ENCODE data around the gene MCEMP1. TPM values are rescaled to one million over a fixed set of nuclear protein-coding genes. Genes with fewer than 3 reads are reported as not detected.

MCEMP1 gene
- total RNA-seq, 1 experiment from 2014 or later = 4.0 TPM

DNA sequence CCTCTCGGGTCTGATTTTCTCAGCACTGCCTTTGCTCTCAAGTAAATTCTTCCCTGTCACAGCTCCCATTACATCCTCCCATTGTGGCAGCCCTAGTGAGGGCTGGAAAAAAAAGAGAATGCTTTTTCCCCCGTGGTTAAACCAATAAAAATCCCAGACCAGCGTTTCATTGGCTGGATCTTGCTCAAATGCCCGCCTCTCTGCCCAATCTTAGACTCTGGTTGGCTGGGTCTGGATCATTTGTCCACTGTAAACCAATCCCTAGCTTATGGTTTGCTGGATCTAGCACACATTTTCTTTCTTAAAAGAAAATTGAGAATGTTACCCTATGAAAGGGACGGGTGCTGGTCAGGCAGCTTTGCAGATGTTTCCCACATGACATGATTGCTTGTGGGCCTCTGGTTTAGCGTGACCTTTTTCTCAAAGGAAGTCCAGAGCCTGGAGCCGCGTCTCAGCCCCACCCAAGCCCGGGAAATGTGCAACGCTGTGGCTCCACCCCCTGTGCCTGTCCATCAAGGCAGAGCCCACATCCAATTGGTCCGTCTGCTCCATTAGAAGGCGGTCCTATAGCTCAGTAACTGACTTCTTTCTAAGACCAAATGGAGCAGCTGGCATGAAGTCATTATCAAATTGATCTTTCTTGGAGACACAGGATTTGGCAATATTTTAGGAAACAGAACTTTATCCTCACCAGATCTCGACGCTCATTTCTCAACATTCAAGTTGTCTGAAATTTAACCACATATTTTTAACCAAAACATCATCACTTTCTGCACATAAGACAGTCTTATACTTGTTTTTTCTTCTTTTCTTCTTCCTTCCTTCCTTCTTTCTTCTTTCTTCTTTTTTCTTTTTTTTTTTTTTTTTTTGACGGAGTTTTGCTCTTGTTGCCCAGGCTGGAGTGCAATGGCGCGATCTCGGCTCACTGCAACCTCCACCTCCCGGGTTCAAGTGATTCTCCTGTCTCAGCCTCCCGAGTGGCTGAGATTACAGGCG lies 2.6 kb upstream of the MCEMP1 start:
- ChIA-PET CTCF (interaction anchor here (0.7 kb wide), 1 partner anchor 25 kb away, joined by 3 read pairs; no protein-coding TSS in a partner anchor), POLR2A (ENCODE audit: low non-redundant PET) (interaction anchor here (0.5 kb wide), 1 partner anchor 82 kb away, joined by 3 read pairs; no protein-coding TSS in a partner anchor)
- peaks cover 14% of the 10 kb centered on the region for H3K4me1 ChIP-seq (ENCODE audit: insufficient read depth, low read length, poor library complexity, severe bottlenecking)
- no peak overlapping the region for H3K27ac ChIP-seq (ENCODE audit: low read depth, low read length, poor library complexity, severe bottlenecking)
- TF ChIP-seq, protein P1, sequence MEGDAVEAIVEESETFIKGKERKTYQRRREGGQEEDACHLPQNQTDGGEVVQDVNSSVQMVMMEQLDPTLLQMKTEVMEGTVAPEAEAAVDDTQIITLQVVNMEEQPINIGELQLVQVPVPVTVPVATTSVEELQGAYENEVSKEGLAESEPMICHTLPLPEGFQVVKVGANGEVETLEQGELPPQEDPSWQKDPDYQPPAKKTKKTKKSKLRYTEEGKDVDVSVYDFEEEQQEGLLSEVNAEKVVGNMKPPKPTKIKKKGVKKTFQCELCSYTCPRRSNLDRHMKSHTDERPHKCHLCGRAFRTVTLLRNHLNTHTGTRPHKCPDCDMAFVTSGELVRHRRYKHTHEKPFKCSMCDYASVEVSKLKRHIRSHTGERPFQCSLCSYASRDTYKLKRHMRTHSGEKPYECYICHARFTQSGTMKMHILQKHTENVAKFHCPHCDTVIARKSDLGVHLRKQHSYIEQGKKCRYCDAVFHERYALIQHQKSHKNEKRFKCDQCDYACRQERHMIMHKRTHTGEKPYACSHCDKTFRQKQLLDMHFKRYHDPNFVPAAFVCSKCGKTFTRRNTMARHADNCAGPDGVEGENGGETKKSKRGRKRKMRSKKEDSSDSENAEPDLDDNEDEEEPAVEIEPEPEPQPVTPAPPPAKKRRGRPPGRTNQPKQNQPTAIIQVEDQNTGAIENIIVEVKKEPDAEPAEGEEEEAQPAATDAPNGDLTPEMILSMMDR (conservative IDR thresholded peaks at IDR 0.05; ENCODE audit: low read depth, low read length) = no peak
- TF ChIP-seq EZH2 (IDR thresholded peaks at IDR 0.05; ENCODE audit: borderline replicate concordance, low read depth, low read length, poor library complexity, severe bottlenecking) = no peak
- H3K27me3 ChIP-seq (replicated peaks; ENCODE audit: insufficient read depth, low read depth, low read length, poor library complexity) = no peaks in the 10 kb centered on the region
- no TSS peak for BruUV-seq (replicated peaks)
- DNase-seq (ENCODE audit: low spot score) = peak; percentile 86
- no peaks in the 10 kb centered on the region for H3K36me3 ChIP-seq (ENCODE audit: insufficient read depth, low read length, poor library complexity, severe bottlenecking)
- H3K9me3 ChIP-seq (ENCODE audit: low read depth, low read length, poor library complexity, severe bottlenecking) = no peaks in the 10 kb centered on the region
- H3K4me3 ChIP-seq (ENCODE audit: low read depth, low read length, poor library complexity, severe bottlenecking) = no peak overlapping the region
- intact Hi-C loops (cut with micrococcal nuclease; ENCODE audit: unreplicated experiment) = no loop called here

DNA sequence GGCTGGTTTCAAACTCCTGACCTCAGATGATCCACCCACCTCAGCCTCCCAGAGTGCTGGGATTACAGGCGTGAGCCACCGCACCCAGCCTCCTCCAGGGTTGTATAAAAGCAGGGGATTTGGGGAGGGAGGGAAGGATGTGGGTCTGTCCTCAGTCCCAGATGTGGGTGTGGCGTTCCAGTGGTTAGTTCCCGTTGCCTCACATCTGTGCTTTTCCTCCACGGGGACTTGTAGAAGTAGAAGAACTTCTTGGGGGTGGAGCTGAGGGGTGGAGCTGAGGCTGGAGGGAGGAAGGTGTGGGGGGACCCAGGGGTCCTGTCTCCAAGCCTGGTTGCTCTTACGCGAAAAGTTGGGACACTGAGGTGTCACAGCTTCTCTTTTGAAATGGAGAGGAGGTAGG lies 514 bp upstream of the MCEMP1 start:
- H3K27ac ChIP-seq (ENCODE audit: low read depth, low read length, poor library complexity, severe bottlenecking) = peak overlapping the region; percentile 7
- no TSS peak for BruUV-seq (replicated peaks)
- intact Hi-C loops (cut with micrococcal nuclease; ENCODE audit: unreplicated experiment) = no loop called here
- H3K4me1 ChIP-seq (ENCODE audit: insufficient read depth, low read length, poor library complexity, severe bottlenecking) = peaks cover 18% of the 10 kb centered on the region
- peak overlapping the region; percentile 33 for H3K4me3 ChIP-seq (ENCODE audit: low read depth, low read length, poor library complexity, severe bottlenecking)
- no peaks in the 10 kb centered on the region for H3K36me3 ChIP-seq (ENCODE audit: insufficient read depth, low read length, poor library complexity, severe bottlenecking)
- TF ChIP-seq, protein P1 (conservative IDR thresholded peaks at IDR 0.05; ENCODE audit: low read depth, low read length) = no peak
- TF ChIP-seq EZH2 (IDR thresholded peaks at IDR 0.05; ENCODE audit: borderline replicate concordance, low read depth, low read length, poor library complexity, severe bottlenecking) = no peak
- ChIA-PET CTCF (interaction anchor here (0.5 to 1.2 kb wide), 2 partner anchors 24 to 322 kb away, joined by 3 read pairs; no protein-coding TSS in a partner anchor), POLR2A (ENCODE audit: low non-redundant PET) (no interaction called here)
- no peaks in the 10 kb centered on the region for H3K9me3 ChIP-seq (ENCODE audit: low read depth, low read length, poor library complexity, severe bottlenecking)
- peak; percentile 58 for DNase-seq (ENCODE audit: low spot score)
- H3K27me3 ChIP-seq (replicated peaks; ENCODE audit: insufficient read depth, low read depth, low read length, poor library complexity) = no peaks in the 10 kb centered on the region

DNA sequence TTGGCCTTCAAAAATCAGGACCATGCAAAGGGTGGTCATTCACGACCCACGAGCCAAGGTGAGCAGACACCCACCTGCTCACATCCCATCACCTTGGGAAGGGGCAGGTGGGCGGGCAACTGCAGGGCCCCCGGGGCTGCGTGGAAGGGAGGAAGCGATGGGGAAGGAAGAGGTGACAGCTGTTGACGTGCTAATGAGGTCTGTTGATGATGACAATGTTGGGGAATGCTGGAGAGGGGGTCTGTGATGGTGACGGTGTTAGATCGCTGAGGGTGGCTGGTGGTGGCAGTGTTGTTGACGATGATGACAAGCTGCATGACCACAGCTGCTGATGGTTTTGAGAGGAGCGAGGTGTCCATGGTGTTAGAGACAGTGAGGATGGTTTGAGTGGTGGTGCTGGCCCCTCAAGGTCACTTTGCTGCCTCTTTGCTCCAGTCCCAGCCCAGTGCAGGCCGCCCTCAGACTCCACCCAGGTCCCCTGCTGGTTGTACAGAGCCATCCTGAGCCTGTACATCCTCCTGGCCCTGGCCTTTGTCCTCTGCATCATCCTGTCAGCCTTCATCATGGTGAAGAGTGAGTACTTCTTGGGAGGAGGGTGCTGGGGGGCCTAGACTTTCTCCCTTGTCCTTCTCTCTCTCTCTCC lies 900 bp downstream of the MCEMP1 start:
- Histone ChIP-seq H3K27me3 (replicated peaks; ENCODE audit: insufficient read depth, low read depth, low read length, poor library complexity) (no peaks in the 10 kb centered on the region), H3K4me3 (ENCODE audit: low read depth, low read length, poor library complexity, severe bottlenecking) (peak overlapping the region; percentile 33), H3K4me1 (ENCODE audit: insufficient read depth, low read length, poor library complexity, severe bottlenecking) (peaks cover 18% of the 10 kb centered on the region), H3K36me3 (ENCODE audit: insufficient read depth, low read length, poor library complexity, severe bottlenecking) (peaks cover 7% of the 10 kb centered on the region), H3K9me3 (ENCODE audit: low read depth, low read length, poor library complexity, severe bottlenecking) (no peaks in the 10 kb centered on the region), H3K27ac (ENCODE audit: low read depth, low read length, poor library complexity, severe bottlenecking) (peak overlapping the region; percentile 7)
- no peak for DNase-seq (ENCODE audit: low spot score)
- intact Hi-C loops (cut with micrococcal nuclease; ENCODE audit: unreplicated experiment) = no loop called here
- CTCF ChIA-PET = interaction anchor here (1.2 to 1.3 kb wide), 2 partner anchors 25 to 109 kb away, joined by 3 read pairs; no protein-coding TSS in a partner anchor
- no peak for TF ChIP-seq EZH2 (IDR thresholded peaks at IDR 0.05; ENCODE audit: borderline replicate concordance, low read depth, low read length, poor library complexity, severe bottlenecking)
- TF ChIP-seq, protein P1 (conservative IDR thresholded peaks at IDR 0.05; ENCODE audit: low read depth, low read length) = no peak
- POLR2A ChIA-PET (ENCODE audit: low non-redundant PET) = no interaction called here
- no TSS peak for BruUV-seq (replicated peaks)

Measured in A673 (cell line).